Mucosa of rectum (tissue), 2 donors: ENCODE results near the gene HPCAL1.

Source experiments
- H3K27ac ChIP-seq, 2 donors: one replicate each; pipeline ENCODE4 v1.7.0; 2013; ENCODE audit warnings: inconsistent platforms in 2 of 2, low read depth in 2 of 2, low read length in 2 of 2
- H3K27me3 ChIP-seq, 2 donors: one replicate each; pipeline ENCODE4 v1.7.0; 2013; ENCODE audit warnings: low read length in 2 of 2; ENCODE audit not compliant: control insufficient read depth in 2 of 2, insufficient read depth in 2 of 2
- H3K36me3 ChIP-seq, 2 donors: one replicate each; pipeline ENCODE4 v1.7.0; 2013; ENCODE audit warnings: low read length in 2 of 2; ENCODE audit not compliant: control insufficient read depth in 2 of 2, insufficient read depth in 2 of 2
- H3K4me1 ChIP-seq, 2 donors: one replicate each; pipeline ENCODE4 v1.7.0; 2013; ENCODE audit warnings: low read length in 2 of 2, mild to moderate bottlenecking in 1 of 2; ENCODE audit not compliant: control insufficient read depth in 2 of 2, insufficient read depth in 2 of 2
- H3K4me3 ChIP-seq, 2 donors: one replicate each; pipeline ENCODE4 v1.7.0; 2013; ENCODE audit warnings: low read length in 2 of 2
- H3K9ac ChIP-seq, 2 donors: one replicate each; pipeline ENCODE4 v1.7.0; 2013; ENCODE audit warnings: low read length in 2 of 2, low read depth in 1 of 2, mild to moderate bottlenecking in 1 of 2
- H3K9me3 ChIP-seq, 2 donors: one replicate each; pipeline ENCODE4 v1.7.0; 2013; ENCODE audit warnings: low read length in 2 of 2; ENCODE audit not compliant: control insufficient read depth in 2 of 2
- donor health status: healthy.
- donor health status: Normal muscosa, but diverticular disease.

The HPCAL1 gene

DNA sequence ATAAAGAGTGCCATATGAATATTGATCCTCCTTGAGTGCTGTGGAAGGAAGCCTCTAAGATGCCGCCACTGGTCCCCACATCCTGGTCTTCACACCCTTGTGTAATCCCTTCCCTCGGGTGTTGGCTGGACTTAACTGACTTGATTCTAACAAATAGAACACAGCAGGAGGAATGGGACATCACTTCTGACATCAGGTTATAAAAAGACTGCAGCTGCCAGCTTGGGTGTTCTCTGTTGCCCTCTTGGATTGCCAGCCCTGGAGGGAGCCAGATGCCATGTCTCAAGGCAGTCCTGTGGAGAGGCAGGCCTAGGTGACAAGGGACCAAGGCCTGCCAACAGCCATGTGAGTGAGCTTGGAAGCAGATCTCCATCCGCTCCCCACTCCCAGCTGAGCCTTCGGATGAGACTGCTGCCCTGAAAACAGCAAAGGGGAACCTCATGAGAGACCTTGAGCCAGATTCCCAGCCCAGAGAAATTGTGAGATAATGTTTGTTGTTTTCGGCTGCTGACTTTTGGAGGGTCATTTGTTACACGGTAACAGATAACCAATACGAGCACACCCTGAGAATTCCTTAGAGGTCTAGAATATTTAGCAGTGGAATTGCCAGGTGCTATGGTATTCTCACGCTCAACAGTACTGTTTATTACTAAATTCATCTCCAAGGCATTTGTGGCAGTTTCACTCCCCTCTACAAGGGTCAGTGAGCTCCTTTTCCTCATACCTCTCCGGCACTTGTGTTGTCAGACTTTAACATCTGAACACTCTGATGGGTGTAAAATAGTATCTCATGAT lies 32.5 kb downstream of the HPCAL1 start:
- H3K27me3 ChIP-seq: no peaks in the 10 kb centered on the region
- H3K9me3 ChIP-seq: peaks cover 2 to 3% of the 10 kb centered on the region in 2 donors
- H3K27ac ChIP-seq: no peak overlapping the region
- H3K9ac ChIP-seq: no peak overlapping the region
- H3K4me1 ChIP-seq: peaks cover 15 to 18% of the 10 kb centered on the region in 2 donors
- H3K36me3 ChIP-seq: no peaks in the 10 kb centered on the region
- no peak overlapping the region for H3K4me3 ChIP-seq

DNA sequence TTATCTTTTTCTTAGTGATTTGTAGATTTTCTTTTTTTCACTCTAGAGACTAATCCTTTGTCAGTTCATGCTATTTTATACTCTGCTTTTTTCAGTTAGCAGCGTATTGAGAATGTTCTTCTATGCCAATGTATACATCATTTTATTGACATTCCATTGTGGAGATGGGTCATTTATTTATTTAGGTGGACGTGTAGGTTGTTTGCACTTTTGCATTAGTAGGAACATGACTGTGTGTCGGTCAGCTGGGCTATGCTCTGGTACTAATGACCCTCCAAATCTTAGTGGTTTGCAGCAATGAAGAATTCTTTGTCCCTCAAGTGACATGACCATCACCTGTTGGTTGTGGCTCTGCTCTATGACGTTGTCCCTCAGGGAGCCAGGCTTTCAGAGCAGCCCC lies 33.6 kb downstream of the HPCAL1 start:
- Histone ChIP-seq H3K4me1 (peaks cover 6 to 9% of the 10 kb centered on the region in 2 donors), H3K36me3 (no peaks in the 10 kb centered on the region), H3K9me3 (peaks cover 2 to 3% of the 10 kb centered on the region in 2 donors)

DNA sequence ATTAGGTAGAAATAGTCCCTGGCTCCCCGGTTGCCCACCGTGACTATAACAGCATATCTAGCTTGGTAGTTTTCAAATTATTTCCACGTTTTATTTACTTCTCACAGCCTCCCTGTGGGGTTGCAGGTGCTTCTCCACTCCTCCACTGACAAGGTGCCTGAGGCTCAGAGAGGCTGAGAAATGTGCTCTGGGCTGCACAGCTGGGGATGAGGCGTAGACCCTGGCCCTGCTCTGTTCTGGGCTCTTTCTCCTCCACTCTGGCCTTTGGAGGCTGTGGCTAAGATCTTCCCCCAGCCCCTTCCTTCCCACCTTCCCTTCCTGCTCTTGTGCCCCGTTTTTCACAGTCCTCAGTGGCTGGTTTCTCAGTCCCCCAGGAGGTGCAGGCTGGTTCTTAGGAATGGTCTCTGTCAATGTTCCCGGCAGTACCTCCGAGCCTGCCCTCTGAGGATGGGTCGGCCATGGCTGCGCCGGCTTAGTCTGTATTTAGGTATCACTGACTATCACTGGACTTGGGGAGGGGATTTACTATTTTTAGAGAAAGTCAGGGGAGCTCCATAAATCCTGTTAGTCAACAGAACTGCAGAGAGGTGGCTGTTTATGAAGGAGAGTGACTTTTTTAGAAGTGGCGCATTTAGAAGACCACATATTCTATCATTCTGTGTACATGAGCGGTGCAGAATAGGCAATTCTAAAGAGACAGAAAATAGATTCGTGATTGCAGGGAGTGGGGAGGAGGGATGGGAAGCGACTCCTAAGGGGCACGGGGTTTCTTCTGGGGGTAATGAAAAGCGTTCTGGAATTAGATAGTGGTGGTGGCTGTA lies 35.0 kb downstream of the HPCAL1 start:
- H3K4me1 ChIP-seq: no peaks in the 10 kb centered on the region
- H3K27ac ChIP-seq: no peak overlapping the region
- H3K27me3 ChIP-seq: no peaks in the 10 kb centered on the region
- peaks cover 2 to 3% of the 10 kb centered on the region in 2 donors for H3K9me3 ChIP-seq
- no peak overlapping the region for H3K9ac ChIP-seq
- H3K4me3 ChIP-seq: no peak overlapping the region
- no peaks in the 10 kb centered on the region for H3K36me3 ChIP-seq

More for the DNA sequence above, 33.6 kb downstream of the HPCAL1 start:
- Histone ChIP-seq H3K27me3 (no peaks in the 10 kb centered on the region), H3K27ac (no peak overlapping the region), H3K9ac (no peak overlapping the region), H3K4me3 (no peak overlapping the region)

DNA sequence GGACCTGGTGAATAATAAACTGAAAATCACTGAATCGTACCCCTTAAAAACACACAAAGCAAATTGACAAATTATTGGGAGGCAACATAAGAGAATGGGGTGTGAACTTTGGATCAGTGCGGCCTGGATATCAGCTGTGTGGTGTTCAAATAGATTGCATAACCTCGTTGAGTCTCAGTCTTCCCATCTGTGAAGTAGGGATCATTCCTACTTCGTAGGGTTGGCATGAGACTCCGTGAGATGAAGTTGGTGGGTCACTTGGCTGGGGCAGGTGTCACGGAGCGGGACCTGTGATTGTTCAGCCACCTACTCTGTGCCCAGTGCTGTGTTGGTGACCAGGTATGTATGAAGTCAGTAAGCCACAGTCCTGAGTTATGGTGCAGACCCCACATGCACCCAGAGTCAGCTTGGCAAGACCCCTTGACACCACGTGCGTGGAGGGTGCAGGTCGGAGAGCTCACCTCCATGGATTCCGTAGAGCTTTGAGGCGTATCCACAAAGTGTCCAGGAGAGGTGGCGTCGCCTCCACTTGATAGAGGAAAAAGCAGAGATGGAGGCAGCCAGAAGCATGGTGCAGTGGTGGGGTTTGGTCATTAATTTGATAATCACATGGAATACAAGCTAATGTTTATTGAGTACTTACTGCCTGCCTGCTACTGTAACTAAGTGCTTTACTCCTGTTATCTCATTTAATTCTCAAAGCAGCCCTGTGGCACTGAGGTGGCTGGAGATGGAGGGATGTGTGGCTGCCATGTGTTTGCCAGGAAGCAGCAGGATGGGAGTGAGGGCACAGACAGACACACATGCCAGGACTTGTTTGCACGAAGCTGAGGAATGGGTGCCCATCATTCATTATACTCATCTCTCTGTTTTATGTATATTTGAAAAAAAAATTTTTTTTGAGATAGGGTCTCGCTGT lies 35.8 kb downstream of the HPCAL1 start:
- no peak overlapping the region for H3K4me3 ChIP-seq
- H3K9ac ChIP-seq: no peak overlapping the region
- H3K27me3 ChIP-seq: no peaks in the 10 kb centered on the region
- H3K4me1 ChIP-seq: no peaks in the 10 kb centered on the region
- H3K27ac ChIP-seq: no peak overlapping the region
- peaks cover 2 to 3% of the 10 kb centered on the region in 2 donors for H3K9me3 ChIP-seq
- H3K36me3 ChIP-seq: no peaks in the 10 kb centered on the region

DNA sequence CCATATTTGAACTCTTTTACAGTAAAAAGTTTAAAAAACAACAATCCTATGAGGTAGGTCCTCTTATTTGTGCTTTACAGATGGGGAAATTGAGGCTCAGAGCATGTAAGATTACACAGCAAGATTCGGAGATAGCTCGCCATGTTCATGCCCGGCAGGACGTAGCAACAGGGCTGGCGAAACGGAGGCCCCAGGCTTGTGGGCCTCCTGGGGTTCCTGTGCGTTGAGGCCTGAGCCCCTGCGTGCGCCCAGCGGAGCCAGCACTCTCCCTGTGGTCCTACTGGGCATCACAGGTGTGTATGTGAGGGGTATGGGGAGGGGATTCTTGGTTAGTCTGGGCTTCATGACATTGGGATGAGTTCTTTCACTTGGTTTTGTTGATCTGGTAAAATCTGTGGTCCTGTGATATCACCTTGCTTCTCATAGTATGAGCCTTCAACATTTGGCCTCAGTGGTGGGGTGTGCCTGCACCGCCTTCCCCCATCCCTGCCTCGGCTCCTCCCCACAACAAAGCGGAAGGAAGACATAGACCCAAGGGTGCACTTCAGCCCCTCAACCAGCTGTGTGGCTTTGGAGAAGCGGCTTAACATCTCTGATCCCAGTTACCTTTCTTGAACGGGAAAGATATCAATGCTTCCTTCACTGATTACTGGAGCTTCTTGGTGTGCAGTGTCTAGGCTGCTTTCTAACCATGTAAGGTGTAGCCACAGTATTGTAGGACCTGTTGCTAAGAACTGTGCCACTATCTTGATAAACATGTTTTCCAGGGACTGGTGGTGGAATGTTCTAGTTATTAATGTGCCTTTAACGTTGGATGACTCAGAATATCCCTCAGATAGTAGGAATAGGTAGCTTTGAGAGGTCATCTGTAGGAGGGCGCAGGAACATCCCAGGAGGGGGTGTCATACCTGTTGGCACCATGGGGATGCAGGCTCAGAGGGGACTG lies 37.2 kb downstream of the HPCAL1 start:
- Histone ChIP-seq H3K27ac (no peak overlapping the region), H3K4me3 (no peak overlapping the region), H3K9me3 (peaks cover 2 to 3% of the 10 kb centered on the region in 2 donors), H3K4me1 (no peaks in the 10 kb centered on the region), H3K9ac (no peak overlapping the region), H3K36me3 (no peaks in the 10 kb centered on the region), H3K27me3 (no peaks in the 10 kb centered on the region)

DNA sequence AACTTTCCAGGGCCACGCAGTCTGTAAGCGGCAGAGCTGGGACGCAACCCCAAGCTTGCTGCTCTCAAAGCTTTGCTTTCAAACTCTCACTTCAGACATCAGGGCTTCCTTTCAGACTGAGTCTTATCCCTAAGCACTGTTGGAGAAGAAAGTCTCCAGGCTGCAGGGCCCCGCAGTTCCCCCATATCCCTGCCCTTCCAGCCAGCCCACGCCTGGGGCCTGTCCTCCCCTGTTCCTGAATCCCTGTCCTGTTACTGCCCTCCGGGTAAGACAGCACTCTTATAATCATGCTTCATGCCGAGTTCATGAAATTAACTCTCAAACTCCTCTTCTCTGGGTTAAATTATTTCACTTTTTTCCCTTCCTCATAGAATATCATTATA lies 37.9 kb downstream of the HPCAL1 start:
- Histone ChIP-seq H3K27me3 (no peaks in the 10 kb centered on the region), H3K36me3 (no peaks in the 10 kb centered on the region), H3K27ac (no peak overlapping the region), H3K9me3 (no peaks in the 10 kb centered on the region), H3K4me1 (no peaks in the 10 kb centered on the region), H3K4me3 (no peak overlapping the region), H3K9ac (no peak overlapping the region)

DNA sequence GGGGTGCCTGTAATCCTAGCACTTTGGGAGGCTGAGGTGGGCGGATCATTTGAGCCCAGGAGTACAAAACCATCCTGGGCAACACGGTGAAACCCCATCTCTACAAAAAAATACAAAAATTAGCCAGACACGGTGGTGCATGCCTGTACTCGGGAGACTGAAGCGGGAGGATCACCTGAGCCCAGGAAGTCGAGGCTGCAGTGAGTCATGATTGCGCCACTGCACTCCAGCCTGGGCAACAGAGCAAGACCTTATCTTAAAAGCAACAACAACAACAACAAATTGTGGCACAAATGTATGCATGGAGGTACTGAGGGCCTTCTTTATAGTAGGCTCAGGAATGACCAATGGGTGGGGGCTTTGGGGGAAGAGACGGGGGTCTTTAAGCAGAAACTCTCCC lies 38.5 kb downstream of the HPCAL1 start:
- Histone ChIP-seq H3K27ac (no peak overlapping the region), H3K9ac (no peak overlapping the region)

DNA sequence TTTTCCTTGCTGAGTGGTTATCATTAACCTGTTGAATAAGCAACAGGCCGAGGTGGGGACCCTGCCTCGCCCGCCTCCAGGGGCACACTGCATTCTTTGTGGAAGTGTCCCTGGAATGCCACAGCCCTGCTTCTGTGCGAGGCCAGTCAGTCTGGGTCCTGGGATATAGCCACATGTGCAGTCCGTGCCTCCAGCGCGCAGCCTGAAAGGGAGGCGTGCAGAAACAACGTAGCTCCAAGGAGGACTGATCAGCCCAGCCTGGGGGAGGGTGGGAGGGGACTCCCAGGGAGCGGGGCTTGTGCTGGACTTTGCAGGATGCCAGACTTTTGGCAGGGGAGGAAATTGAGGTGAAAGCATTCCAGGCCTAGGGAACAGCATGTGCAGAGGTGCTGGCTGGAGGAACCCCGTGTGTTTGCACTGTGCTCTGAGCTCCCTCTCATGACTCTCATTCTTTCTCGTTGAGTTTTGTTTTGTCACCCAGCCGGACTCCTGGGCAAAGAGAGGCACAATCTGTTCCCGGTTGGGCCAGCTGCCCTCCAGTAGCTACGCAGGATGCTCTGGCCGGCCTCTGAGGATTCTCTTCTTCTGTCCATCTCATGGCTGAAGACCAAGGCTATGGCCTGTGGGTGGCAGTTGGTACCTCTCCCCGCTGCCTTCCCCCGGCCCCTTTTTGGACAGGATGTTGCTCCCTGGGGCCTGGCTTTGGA lies 39.7 kb downstream of the HPCAL1 start:
- Histone ChIP-seq H3K4me1 (peaks cover 3 to 8% of the 10 kb centered on the region in 2 donors), H3K4me3 (no peak overlapping the region), H3K27ac (no peak overlapping the region), H3K9me3 (no peaks in the 10 kb centered on the region), H3K27me3 (no peaks in the 10 kb centered on the region), H3K9ac (no peak overlapping the region), H3K36me3 (no peaks in the 10 kb centered on the region)

More for the DNA sequence above, 38.5 kb downstream of the HPCAL1 start:
- Histone ChIP-seq H3K27me3 (no peaks in the 10 kb centered on the region), H3K4me1 (peaks cover 0 to 5% of the 10 kb centered on the region in 2 donors), H3K9me3 (no peaks in the 10 kb centered on the region), H3K4me3 (no peak overlapping the region), H3K36me3 (no peaks in the 10 kb centered on the region)

DNA sequence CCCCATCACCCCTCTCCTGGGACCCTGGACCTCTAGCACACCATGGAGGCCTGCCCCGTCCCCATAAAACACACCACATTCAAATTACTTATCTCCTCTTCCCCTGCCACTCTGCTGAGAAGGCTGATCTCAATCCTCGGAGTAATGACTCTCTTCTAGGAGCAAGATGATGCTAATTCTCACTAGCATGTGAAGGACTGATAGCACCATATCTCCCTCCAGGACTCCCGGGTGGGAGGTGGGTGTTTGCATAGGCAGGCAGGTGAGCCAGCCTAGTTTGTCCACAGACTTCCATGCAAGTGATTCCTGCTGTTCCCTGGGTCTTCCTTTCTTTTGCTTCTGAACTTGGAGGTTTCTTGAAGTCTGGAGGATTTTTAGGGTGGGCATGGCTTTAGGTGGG lies 40.5 kb downstream of the HPCAL1 start:
- Histone ChIP-seq H3K9me3 (no peaks in the 10 kb centered on the region), H3K4me1 (peaks cover 5 to 8% of the 10 kb centered on the region in 2 donors), H3K27ac (no peak overlapping the region), H3K36me3 (no peaks in the 10 kb centered on the region), H3K4me3 (no peak overlapping the region), H3K9ac (no peak overlapping the region), H3K27me3 (no peaks in the 10 kb centered on the region)
